ENCODE data around the gene TFF3.

TFF3 gene

GRCh38 chr21:42347601-42348327 is 32.6 kb upstream of the TFF3 start:
- no peak for DNase-seq (ENCODE audit: extremely low spot score)
- POLR2A ChIA-PET: no interaction called here
- CTCF ChIA-PET: no interaction called here
- TF ChIP-seq FOXA1 (IDR thresholded peaks at IDR 0.05) (no peak), ELF4 (IDR thresholded peaks at IDR 0.05) (no peak), BHLHE40 (IDR thresholded peaks at IDR 0.05; ENCODE audit: borderline replicate concordance) (no peak), FOXM1 (IDR thresholded peaks at IDR 0.05; ENCODE audit: borderline replicate concordance) (no peak), ARNT (IDR thresholded peaks at IDR 0.05) (no peak), TARDBP (IDR thresholded peaks at IDR 0.05) (no peak)

GRCh38 chr21:42346866-42347600 is 31.8 kb upstream of the TFF3 start:
- TF ChIP-seq ARNT (IDR thresholded peaks at IDR 0.05): no peak
- no peak for TF ChIP-seq BHLHE40 (IDR thresholded peaks at IDR 0.05; ENCODE audit: borderline replicate concordance)
- TF ChIP-seq NFRKB (IDR thresholded peaks at IDR 0.05): no peak
- TF ChIP-seq ZNF384 (IDR thresholded peaks at IDR 0.05): no peak
- TF ChIP-seq FOXM1 (IDR thresholded peaks at IDR 0.05; ENCODE audit: borderline replicate concordance): no peak
- no peak for TF ChIP-seq PKNOX1 (IDR thresholded peaks at IDR 0.05)
- no peak for TF ChIP-seq LEF1 (IDR thresholded peaks at IDR 0.05; ENCODE audit: borderline replicate concordance)
- no peak for TF ChIP-seq FOXK2 (IDR thresholded peaks at IDR 0.05)
- TF ChIP-seq SUZ12 (IDR thresholded peaks at IDR 0.05): no peak
- no peak for TF ChIP-seq ELF4 (IDR thresholded peaks at IDR 0.05)
- TF ChIP-seq HDGF (IDR thresholded peaks at IDR 0.05; ENCODE audit: borderline replicate concordance): no peak
- no peak for DNase-seq (ENCODE audit: extremely low spot score)
- ChIA-PET CTCF (no interaction called here), POLR2A (no interaction called here)

GRCh38 chr21:42346441-42346840 is 31.2 kb upstream of the TFF3 start:
- POLR2A ChIA-PET: no interaction called here
- TF ChIP-seq BHLHE40 (IDR thresholded peaks at IDR 0.05; ENCODE audit: borderline replicate concordance): no peak
- no peak for TF ChIP-seq TARDBP (IDR thresholded peaks at IDR 0.05)
- no peak for TF ChIP-seq SUZ12 (IDR thresholded peaks at IDR 0.05)
- TF ChIP-seq ELF4 (IDR thresholded peaks at IDR 0.05): no peak
- TF ChIP-seq HDGF (IDR thresholded peaks at IDR 0.05; ENCODE audit: borderline replicate concordance): no peak
- DNase-seq (ENCODE audit: extremely low spot score): no peak
- CTCF ChIA-PET: no interaction called here

GRCh38 chr21:42344631-42345030 is 29.4 kb upstream of the TFF3 start:
- TF ChIP-seq HDGF (IDR thresholded peaks at IDR 0.05; ENCODE audit: borderline replicate concordance) (no peak), BHLHE40 (IDR thresholded peaks at IDR 0.05; ENCODE audit: borderline replicate concordance) (no peak), SUZ12 (IDR thresholded peaks at IDR 0.05) (no peak), FOXK2 (IDR thresholded peaks at IDR 0.05) (no peak), LEF1 (IDR thresholded peaks at IDR 0.05; ENCODE audit: borderline replicate concordance) (no peak), ELF4 (IDR thresholded peaks at IDR 0.05) (no peak), ZNF384 (IDR thresholded peaks at IDR 0.05) (no peak), SP1 (IDR thresholded peaks at IDR 0.05) (no peak), ARNT (IDR thresholded peaks at IDR 0.05) (no peak)
- ChIA-PET CTCF (no interaction called here), POLR2A (no interaction called here)
- DNase-seq (ENCODE audit: extremely low spot score): no peak

GRCh38 chr21:42343963-42344510 is 28.8 kb upstream of the TFF3 start:
- POLR2A ChIA-PET: no interaction called here
- TF ChIP-seq ZNF384 (IDR thresholded peaks at IDR 0.05): no peak
- no peak for TF ChIP-seq FOXM1 (IDR thresholded peaks at IDR 0.05; ENCODE audit: borderline replicate concordance)
- no peak for TF ChIP-seq SP1 (IDR thresholded peaks at IDR 0.05)
- TF ChIP-seq SUZ12 (IDR thresholded peaks at IDR 0.05): no peak
- TF ChIP-seq PKNOX1 (IDR thresholded peaks at IDR 0.05): no peak
- TF ChIP-seq NFRKB (IDR thresholded peaks at IDR 0.05): no peak
- TF ChIP-seq BHLHE40 (IDR thresholded peaks at IDR 0.05; ENCODE audit: borderline replicate concordance): no peak
- TF ChIP-seq CTBP1 (IDR thresholded peaks at IDR 0.05; ENCODE audit: borderline replicate concordance): no peak
- no peak for TF ChIP-seq FOXA1 (IDR thresholded peaks at IDR 0.05)
- no peak for TF ChIP-seq LEF1 (IDR thresholded peaks at IDR 0.05; ENCODE audit: borderline replicate concordance)
- TF ChIP-seq ELF4 (IDR thresholded peaks at IDR 0.05): no peak
- no peak for TF ChIP-seq FOXK2 (IDR thresholded peaks at IDR 0.05)
- no peak for TF ChIP-seq TARDBP (IDR thresholded peaks at IDR 0.05)
- no peak for TF ChIP-seq L3MBTL2 (conservative IDR thresholded peaks at IDR 0.05)
- no peak for TF ChIP-seq ARNT (IDR thresholded peaks at IDR 0.05)
- no peak for TF ChIP-seq HDGF (IDR thresholded peaks at IDR 0.05; ENCODE audit: borderline replicate concordance)
- DNase-seq (ENCODE audit: extremely low spot score): no peak
- CTCF ChIA-PET: no interaction called here

GRCh38 chr21:42343556-42343955 is 28.3 kb upstream of the TFF3 start:
- no peak for DNase-seq (ENCODE audit: extremely low spot score)
- ChIA-PET CTCF (interaction anchor here (1.0 kb wide), 1 partner anchor 32 kb away, joined by 4 read pairs; no protein-coding TSS in a partner anchor), POLR2A (no interaction called here)
- TF ChIP-seq BHLHE40 (IDR thresholded peaks at IDR 0.05; ENCODE audit: borderline replicate concordance): no peak
- TF ChIP-seq PKNOX1 (IDR thresholded peaks at IDR 0.05): no peak

All from HEK293T (cell line).